Activated CD8-positive, alpha-beta memory T cell treated with anti-CD3 and anti-CD28 coated beads for 24 hours (primary cell): ENCODE data around the gene CAMK2G.

Source experiments
- DNase-seq: peaks from one replicate; pipeline ENCODE4 v3.0.0-alpha.2; 2020

CAMK2G gene

GRCh38 chr10:73859784-73860491 is 14.4 kb downstream of the CAMK2G start:
- peak; percentile 79 for DNase-seq

GRCh38 chr10:73859428-73859783 is 14.9 kb downstream of the CAMK2G start:
- no peak for DNase-seq

GRCh38 chr10:73858750-73859427 is 15.5 kb downstream of the CAMK2G start:
- DNase-seq = no peak

DNA sequence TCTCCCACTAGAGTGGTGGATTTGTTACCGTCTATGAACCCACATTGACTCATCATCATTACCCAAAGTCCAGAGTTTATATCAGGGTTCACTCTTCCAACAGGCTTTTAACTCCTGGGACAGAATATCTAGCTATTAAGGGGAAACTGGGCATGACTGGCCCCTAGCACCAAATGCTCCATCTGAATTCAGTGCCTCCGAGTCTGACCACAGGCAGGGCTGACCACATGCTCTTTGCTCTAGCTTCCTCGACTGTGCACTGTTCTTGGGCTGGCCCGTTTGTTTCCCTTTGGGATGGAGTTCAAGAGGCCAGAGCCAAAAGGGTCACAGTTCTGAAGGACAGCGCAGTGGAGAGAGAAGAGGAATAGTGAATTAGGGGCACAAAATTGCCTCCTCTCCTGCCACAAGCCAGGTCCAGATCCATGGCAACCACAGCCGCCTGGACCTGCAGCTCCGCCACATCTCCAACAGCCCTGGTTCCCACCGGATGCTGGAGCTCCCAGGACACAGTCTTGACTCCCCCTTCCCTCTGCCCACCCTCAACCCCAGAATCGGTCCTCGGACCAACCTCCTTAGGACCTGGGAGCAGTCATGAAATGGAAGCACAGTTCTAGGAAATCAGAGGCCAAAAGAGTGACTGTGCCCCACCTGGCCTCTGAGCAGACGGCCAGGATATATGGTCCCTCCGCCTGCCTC is 16.2 kb downstream of the CAMK2G start:
- DNase-seq = no peak

- DNase-seq = peak; percentile 77
These were observed 16.9 kb downstream of the CAMK2G start for GRCh38 chr10:73857446-73857845.

GRCh38 chr10:73856261-73856660 is 18.1 kb downstream of the CAMK2G start:
- no peak for DNase-seq

DNA sequence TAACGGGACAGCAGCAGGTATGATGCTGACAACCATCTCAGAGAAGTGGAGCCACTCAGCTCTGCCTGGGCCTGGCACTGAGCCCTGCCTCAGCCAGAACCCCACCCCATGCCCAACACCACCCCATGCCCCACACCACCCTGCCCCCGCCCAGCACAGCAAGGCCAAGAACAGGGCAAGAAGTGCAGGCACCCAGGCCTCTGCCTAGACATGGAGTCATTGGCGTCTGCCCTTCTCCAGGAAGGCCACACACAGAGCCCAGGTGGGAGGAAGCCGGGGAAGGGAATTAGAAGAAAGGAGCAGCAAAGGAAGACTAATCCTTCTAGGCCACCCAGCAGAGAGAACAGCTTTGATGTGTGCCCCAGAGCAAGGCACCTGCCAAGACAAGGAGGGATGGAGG is 18.9 kb downstream of the CAMK2G start:
- DNase-seq = no peak

GRCh38 chr10:73854310-73854709 is 20.0 kb downstream of the CAMK2G start:
- no peak for DNase-seq

DNA sequence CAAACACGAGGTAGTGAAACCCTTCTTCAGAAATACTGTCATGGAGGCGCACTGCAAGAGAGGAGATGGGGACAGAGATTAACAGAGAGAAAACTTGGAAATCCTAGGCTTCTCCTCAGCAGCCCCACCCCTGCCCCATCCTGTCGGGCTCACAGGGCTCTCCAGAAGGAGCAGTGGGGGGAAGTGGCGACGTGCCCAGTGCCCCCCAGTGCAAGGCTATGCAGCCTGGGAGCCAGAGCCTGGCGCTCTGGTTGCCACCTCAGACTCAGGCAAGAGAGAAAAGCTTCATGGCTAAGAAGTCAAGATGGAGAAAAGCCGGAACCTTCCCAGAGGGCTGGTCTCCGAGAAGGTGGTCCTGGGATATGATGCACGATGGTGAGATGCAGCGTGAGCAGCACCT is 21.2 kb downstream of the CAMK2G start:
- DNase-seq = no peak

DNA sequence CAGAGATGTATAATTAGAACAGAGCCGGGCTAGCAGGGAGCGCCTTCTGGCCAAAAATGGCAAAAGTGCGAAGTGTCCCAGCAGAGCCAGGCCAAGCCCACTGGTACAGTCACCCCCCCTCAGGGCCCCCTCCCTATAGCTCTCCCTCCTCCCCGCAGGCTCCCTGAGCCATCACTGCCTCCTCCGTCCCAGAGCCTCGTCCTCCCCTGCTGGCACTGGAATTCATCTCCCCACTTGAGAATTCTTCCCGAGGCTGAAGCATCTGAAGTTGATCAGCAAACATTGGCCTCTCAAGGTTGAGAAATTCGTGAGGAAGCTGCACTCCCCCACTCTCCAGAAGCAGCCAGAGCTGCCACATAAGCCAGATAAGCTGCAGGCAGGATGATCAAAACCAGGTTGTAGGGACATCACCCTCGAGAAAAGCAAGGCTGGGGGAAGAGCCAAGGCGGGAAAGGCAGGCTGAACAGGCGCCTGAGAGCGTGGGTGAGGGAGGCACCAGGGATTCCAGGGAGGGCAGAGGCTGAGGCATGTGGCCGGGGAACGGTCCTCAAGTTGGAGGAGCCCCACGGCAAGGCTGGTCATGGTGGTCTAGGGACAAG is 23.4 kb downstream of the CAMK2G start:
- DNase-seq = no peak

GRCh38 chr10:73850211-73850610 is 24.1 kb downstream of the CAMK2G start:
- DNase-seq = no peak

DNA sequence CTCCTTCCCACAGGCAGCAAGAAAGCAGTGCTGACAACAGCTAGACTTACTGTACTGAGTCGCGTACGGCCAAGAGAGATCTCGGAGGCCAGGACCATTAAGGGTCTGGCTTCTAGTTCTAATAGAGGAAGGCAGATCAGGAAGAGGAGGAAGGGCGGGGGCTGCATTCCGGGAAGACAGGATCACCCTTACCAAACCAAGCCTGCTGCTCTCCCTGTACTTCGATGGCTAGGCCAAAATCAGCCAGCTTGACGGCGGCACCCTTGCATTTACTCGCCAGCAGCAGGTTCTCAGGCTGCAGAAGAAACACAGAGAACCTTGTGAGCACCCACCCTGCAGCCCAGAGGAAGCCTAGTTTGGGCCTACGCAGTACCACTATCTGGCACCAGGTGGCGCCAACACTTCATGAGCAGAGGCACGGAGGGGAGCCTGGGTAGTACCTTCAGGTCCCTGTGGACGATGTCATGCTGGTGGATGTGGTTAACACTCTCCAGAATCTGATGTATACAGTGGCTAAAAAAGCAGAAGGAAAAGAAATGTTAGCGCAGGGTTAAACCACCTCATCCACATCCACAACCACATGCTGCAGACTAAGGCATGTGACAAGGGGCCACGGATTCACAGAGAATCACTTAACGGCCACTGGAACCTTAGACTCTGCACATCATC is 25.4 kb downstream of the CAMK2G start:
- DNase-seq = peak; percentile 99

- no peak for DNase-seq
These were observed 27.3 kb downstream of the CAMK2G start for GRCh38 chr10:73847031-73847430.

DNA sequence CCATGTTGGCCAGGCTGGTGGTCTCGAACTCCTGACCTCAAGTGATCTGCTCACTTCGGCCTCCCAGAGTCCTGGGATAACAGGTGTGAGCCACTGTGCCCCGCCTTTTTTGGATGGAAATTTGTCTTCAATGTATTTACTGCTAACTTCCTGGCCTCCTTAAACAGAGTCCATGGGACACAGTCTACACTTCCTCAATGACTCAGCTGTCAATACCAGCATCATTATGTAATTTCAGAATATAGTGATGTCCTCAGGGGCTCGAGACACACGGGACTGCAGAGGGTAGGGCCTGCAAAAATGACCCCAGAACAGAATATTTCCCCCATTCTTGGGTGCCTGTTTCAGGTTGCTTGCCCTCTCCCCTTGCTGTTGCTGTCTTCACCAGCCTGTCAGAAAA is 31.1 kb downstream of the CAMK2G start:
- DNase-seq = no peak

- DNase-seq = no peak
These were observed 32.0 kb downstream of the CAMK2G start for GRCh38 chr10:73842349-73842748.

DNA sequence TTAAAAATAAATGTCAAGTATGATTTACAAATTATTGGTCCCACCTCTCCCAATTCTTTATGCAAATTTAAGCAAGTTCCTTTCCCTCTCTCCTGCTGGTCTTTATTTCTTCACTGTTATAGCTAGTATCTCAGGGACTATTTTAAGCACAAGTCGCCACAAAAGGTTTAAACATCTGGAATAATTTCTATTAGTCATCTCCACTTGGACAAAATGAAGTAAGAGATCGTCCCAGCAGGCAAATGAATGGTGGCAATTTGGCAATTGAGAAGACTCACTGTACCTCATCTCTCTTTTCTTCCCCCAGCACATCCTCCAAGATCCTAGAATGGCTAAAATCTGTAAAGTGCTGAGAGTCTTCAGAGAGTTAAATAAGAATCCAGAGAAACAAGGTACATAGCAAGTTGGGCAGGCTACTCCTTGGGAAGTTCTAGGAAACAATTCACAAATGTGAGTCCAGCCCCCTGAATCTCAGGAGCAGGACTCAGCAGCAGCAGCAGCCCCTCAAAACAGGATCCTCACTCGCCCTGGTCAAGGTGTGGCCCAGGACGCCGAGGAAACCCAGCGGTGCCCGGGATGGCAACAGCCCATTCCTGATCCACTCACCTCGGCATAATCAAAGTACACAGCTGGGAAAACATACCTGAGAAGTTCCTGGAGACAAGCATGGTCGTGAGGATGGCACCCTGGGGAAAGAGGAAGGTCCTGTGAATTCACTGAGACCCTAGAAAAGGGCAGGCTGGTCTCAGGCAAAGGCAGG is 32.6 kb downstream of the CAMK2G start:
- DNase-seq = no peak

GRCh38 chr10:73841061-73841421 is 33.3 kb downstream of the CAMK2G start:
- no peak for DNase-seq

DNA sequence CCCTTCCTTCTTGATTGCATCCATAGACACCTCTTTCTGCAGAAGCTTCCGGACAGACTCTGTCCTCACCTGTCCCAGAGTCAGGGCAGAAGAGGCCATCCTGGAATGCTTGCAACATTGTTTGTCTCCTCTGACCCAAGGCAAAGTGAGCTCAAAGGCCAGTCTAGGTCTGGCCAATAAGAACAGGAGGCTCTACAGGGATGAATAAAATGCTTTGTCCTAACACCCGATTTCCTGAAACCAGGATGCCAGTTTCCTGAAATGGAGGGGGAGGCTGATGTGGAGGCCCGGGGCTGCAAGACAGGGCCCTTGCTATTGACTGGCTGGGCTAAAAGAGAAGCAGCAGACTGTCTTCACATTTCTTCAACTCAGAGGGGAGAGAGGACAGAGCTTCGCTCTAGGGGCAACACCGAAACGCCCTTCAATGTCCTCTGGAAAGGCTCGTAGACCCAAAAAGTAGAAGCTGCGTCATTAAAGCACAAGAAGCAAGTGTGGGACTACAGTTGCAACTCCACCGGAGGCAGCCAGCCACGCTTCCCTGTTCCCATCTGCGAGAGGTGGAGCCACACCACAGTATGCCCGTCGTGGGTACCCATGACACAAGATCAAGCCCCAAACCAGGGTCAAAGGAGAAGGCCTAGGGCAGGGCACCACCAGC is 33.8 kb downstream of the CAMK2G start:
- no peak for DNase-seq

GRCh38 chr10:73840056-73840402 is 34.3 kb downstream of the CAMK2G start:
- no peak for DNase-seq

- no peak for DNase-seq
These were observed 34.9 kb downstream of the CAMK2G start for GRCh38 chr10:73839276-73839966.

GRCh38 chr10:73838827-73839226 is 35.5 kb downstream of the CAMK2G start:
- DNase-seq = no peak
